SK-N-MC (cell line): ENCODE data around the gene FEV.
A peak's percentile ranks its signal among the peaks of the same experiment; 100 is the strongest.

ENCODE experiments used
- DNase-seq: peaks from one replicate; pipeline ENCODE4 v3.0.0-alpha.2; 2011; ENCODE audit warnings: low read depth, low spot score
- H3K27ac ChIP-seq: fragments of 200-600 bp; sonication (generic); 2 replicates; pipeline ENCODE4 v1.5.1; 2016; ENCODE audit warnings: mixed run types
- H3K36me3 ChIP-seq: fragments of 200-600 bp; sonication (generic); 2 replicates; pipeline ENCODE4 v1.6.1; 2017; ENCODE audit warnings: antibody characterized with exemption, low read length, mixed read lengths; ENCODE audit not compliant: insufficient read depth
- H3K4me3 ChIP-seq: fragments of 200-600 bp; sonication (generic); 2 replicates; pipeline ENCODE4 v1.5.1; 2016
- H3K9ac ChIP-seq: fragments of 200-600 bp; sonication (generic); 2 replicates; pipeline ENCODE4 v1.8.0; 2017; ENCODE audit warnings: mixed run types, mixed read lengths; ENCODE audit not compliant: insufficient read length
- H3K9me3 ChIP-seq: fragments of 200-600 bp; sonication (generic); 2 replicates; pipeline ENCODE4 v1.6.1; 2017; ENCODE audit warnings: low read depth, mild to moderate bottlenecking, antibody characterized with exemption, low read length, moderate library complexity, mixed read lengths
- EZH2 ChIP-seq: fragments of 200-600 bp; sonication (generic); IDR thresholded peaks from one replicate; pipeline ENCODE4 v1.6.1; 2017; ENCODE audit warnings: antibody characterized with exemption
- FOXP2 ChIP-seq: optimal IDR thresholded peaks from 2 replicates; pipeline ENCODE3; 2011; ENCODE audit warnings: mild to moderate bottlenecking, moderate library complexity; ENCODE audit not compliant: insufficient read depth; ENCODE audit errors: extremely low read length, control extremely low read depth
- POLR2AphosphoS5 ChIP-seq: IDR thresholded peaks from 2 replicates; pipeline ENCODE4 v1.6.1; 2012; ENCODE audit warnings: mild to moderate bottlenecking, low read depth, low read length, borderline replicate concordance

Gene FEV

DNA sequence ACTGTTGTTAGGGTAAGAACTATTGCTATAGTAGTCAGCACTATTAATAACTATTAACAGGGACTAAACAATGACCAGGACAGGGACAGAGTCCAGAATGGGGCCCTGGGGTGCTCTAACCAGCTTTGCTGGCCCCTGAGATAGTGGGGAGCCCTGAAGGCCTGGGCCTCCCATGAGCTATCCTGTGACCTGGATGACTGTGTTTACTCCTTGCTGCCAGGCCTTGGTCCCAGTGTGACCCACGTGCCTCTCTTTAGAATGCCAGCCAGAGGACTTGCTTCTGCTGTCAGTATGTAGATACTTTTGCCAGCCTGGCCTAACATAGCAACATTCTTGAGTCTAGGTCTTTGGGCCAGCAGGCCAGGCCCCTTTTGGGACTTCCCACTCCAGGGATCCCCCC lies 14.1 kb downstream of the FEV start:
- Histone ChIP-seq H3K36me3 (no peaks in the 10 kb centered on the region), H3K27ac (no peak overlapping the region), H3K9ac (no peak overlapping the region), H3K9me3 (no peaks in the 10 kb centered on the region), H3K4me3 (no peak overlapping the region)
- no peak for DNase-seq
- TF ChIP-seq FOXP2 (no peak), EZH2 (no peak), POLR2AphosphoS5 (no peak)

DNA sequence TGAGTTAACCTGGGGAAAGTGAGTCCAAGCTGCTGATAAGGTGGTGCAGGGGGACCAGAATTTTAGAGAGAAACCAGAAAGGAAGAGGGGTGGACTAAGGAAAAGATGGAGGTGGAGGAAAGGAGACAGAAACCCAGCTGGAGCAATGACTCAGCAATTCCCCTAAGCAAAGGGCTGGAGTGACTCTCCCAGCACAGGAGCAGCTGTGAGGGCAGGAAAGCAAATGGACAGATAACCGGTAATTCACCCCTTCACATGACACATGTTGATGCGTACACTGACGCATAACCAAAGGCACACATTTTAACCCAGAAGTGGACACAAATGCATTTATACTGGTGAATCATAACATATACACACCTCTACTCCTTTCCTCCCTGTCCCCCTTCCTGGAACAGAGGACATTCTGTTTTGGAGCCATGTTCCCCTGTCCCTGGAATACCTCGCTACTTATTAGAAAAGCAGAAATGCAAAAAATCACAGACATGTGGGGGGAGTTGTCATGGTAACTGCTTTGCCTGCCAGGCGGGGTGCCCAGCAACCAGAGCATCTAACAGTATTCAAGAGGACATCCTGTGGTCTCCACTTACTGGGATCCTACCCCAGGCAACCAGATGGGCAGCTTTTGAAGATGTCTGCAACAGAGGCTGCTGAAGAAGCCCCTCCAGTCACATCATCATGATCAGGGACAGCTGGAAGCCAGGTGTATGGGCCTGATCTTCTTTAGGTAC lies 20.8 kb downstream of the FEV start:
- DNase-seq = no peak
- Histone ChIP-seq H3K27ac (no peak overlapping the region), H3K9ac (no peak overlapping the region)

DNA sequence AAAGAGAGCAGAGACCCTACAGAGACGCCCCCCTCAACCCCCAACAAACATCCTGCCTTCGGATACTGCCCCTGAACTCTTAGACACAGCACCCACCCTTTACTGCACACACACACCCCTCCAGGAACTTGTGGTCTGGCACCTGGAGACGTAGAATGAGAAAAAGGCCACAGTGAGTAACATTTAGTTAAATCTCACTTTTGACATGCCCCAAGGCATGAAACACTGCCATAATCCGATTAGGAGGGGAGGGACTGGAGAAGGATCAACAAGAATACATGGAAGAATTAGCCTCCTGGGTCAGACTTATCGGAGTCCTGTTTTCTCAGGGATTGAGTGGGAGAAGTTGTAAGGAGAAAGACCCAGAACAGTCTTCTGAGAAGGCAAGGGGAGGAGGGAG lies 21.4 kb downstream of the FEV start:
- Histone ChIP-seq H3K36me3 (no peaks in the 10 kb centered on the region), H3K27ac (no peak overlapping the region), H3K9me3 (no peaks in the 10 kb centered on the region), H3K4me3 (no peak overlapping the region), H3K9ac (no peak overlapping the region)
- no peak for TF ChIP-seq EZH2
- no peak for TF ChIP-seq POLR2AphosphoS5
- TF ChIP-seq FOXP2 = no peak
- no peak for DNase-seq

More for the DNA sequence above, 20.8 kb downstream of the FEV start:
- no peak overlapping the region for H3K4me3 ChIP-seq
- no peak for TF ChIP-seq POLR2AphosphoS5
- TF ChIP-seq FOXP2 = no peak
- TF ChIP-seq EZH2 = no peak
- no peaks in the 10 kb centered on the region for H3K36me3 ChIP-seq
- H3K9me3 ChIP-seq = no peaks in the 10 kb centered on the region

DNA sequence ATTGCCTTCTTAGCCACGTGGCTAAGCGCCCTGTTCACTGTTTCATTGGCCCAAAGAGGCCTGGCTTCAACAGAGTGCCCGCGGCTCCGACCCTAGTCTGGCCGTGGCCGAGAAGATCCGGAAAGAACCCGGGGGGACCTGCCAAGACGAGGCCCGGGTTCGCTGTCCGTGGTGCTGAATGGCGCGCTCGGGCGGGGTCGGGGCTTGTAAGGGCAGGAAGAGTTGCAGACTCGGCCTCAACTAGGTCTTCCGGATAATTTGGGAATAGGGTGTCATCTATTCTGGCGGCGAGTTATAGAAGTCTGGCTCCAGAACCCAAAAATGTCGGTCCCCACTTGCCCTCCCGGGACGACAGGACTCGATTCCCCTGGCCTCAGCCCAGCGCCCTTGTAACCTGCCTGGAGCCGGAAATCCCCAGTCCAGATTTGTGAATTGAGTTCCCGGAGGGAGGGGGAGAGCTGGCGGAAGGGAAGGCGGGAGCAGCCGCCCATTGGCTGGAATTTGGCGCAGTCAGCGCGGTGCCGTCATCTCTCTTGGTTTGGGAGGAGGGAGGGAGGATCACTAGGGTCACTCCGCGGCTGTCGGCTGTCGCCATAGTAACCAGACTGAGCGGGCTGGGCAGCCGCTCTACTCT lies 22.0 kb downstream of the FEV start:
- Histone ChIP-seq H3K9me3 (no peaks in the 10 kb centered on the region), H3K9ac (no peak overlapping the region), H3K36me3 (no peaks in the 10 kb centered on the region), H3K27ac (no peak overlapping the region), H3K4me3 (no peak overlapping the region)
- no peak for TF ChIP-seq POLR2AphosphoS5
- TF ChIP-seq FOXP2 = peak; percentile 19
- no peak for TF ChIP-seq EZH2
- DNase-seq = no peak

DNA sequence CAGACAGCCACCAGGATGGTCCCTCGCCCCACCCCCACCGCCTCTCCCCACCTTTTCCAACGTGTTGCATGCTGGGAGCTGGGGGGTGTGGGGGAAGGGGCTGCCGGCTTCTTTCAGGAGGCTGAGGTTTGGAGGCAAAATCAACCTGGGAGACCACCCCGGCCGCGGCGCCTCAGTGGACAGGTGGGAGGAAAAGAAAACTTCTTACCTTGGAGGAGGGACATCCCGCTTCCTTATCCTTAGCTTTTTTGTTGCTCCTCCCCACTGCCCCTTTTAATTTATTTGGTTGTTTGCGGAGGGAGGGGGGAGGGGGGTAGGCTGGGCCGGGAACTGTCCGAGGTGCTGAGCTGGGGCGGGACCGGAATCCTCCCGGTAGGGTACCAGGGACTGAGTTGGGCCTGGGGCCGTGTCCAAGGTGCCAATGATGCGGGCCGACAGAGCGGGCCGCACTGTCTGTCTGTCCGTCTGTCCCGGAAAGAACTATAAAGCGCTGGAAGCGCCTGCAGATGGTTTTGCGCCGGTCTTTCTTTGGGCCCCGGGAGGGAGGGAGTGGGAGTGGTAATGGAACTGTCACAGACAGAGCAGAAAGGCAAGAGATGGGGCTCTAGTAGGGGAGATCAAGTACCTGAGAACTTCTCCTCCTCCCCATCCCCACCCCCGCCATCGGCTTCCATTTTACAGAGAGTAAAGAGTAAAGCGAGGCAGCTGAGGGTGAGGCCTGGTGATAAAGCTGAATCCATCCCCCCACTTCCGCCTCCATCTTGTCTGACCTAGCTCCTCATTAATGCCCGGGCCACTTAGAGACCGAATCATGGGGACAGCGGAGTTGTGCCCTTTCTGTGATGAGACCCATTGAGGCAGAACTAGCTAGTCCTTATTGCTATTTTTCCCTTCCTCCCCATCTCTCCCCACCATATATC lies 23.1 kb downstream of the FEV start:
- H3K4me3 ChIP-seq = peak overlapping the region; percentile 61
- no peak for TF ChIP-seq FOXP2
- TF ChIP-seq POLR2AphosphoS5 = no peak
- no peak for TF ChIP-seq EZH2
- no peak overlapping the region for H3K9ac ChIP-seq
- H3K9me3 ChIP-seq = no peaks in the 10 kb centered on the region
- H3K36me3 ChIP-seq = no peaks in the 10 kb centered on the region
- no peak overlapping the region for H3K27ac ChIP-seq
- DNase-seq = no peak

DNA sequence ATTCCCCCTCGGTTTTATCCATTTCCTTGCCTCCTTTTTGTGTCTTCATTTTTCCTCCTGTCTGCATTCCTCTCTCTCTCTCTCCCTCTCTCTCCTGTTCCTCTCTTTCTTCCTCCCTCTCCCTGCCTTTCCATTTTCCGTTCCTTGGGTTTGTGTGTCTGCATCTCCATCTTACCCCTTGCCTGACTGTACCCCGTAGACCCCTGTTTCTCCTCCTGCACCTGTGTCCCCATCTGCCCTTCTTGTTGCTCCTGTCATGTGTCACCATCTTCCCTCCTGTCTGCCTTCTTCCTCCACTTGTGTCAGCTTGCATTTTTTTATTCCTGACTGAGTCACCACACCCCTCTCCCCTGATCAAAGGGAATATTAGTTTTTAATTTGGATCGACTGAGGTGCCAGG lies 23.8 kb downstream of the FEV start:
- TF ChIP-seq POLR2AphosphoS5 = no peak
- peak overlapping the region; percentile 61 for H3K4me3 ChIP-seq
- H3K27ac ChIP-seq = no peak overlapping the region
- H3K9me3 ChIP-seq = no peaks in the 10 kb centered on the region
- H3K9ac ChIP-seq = no peak overlapping the region
- no peak for DNase-seq
- H3K36me3 ChIP-seq = no peaks in the 10 kb centered on the region

DNA sequence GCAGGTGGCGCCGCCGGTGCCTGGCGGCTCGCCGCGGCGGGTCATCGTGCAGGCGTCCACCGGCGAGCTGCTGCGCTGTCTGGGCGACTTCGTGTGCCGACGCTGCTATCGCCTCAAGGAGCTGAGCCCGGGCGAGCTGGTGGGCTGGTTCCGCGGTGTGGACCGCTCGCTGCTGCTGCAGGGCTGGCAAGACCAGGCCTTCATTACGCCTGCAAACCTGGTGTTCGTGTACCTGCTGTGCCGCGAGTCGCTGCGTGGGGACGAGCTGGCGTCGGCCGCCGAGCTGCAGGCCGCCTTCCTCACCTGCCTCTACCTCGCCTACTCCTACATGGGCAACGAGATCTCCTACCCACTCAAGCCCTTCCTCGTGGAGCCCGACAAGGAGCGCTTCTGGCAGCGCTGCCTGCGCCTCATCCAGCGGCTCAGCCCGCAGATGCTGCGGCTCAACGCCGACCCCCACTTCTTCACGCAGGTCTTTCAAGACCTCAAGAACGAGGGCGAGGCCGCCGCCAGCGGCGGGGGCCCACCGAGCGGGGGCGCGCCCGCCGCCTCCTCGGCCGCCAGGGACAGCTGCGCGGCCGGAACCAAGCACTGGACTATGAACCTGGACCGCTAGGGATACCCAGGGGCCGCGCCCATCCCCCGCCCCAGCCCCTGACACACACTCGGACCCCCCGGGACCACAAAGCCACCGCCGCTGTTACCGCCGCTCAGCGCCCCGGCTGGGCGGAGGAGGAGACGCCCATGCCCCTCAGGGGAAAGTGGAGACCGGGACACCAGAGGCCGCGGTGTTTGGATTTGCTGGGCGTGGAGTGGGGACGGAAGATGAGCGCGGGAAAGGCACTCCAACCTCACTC lies 24.4 kb downstream of the FEV start:
- no peak for DNase-seq
- H3K4me3 ChIP-seq = peak overlapping the region; percentile 58
- no peak overlapping the region for H3K9ac ChIP-seq
- H3K9me3 ChIP-seq = no peaks in the 10 kb centered on the region
- no peaks in the 10 kb centered on the region for H3K36me3 ChIP-seq
- TF ChIP-seq FOXP2 (no peak), POLR2AphosphoS5 (no peak), EZH2 (no peak)
- H3K27ac ChIP-seq = no peak overlapping the region
